EH (cell line): ENCODE measurements around the gene INSRR.

Source experiments
- DNase-seq: peaks from one replicate; pipeline ENCODE4 v3.0.0-alpha.2; 2015; ENCODE audit warnings: low read depth

The INSRR gene

GRCh38 chr1:156826630-156827029 lies 32.3 kb downstream of the INSRR start:
- no peak for DNase-seq

- peak; percentile 30 for DNase-seq
Measured at GRCh38 chr1:156823210-156823790, 35.6 kb downstream of the INSRR start.

GRCh38 chr1:156822680-156823079 lies 36.2 kb downstream of the INSRR start:
- DNase-seq, result no peak

GRCh38 chr1:156821801-156822200 lies 37.1 kb downstream of the INSRR start:
- DNase-seq, result peak; percentile 78

- peak; percentile 42 for DNase-seq
Measured at GRCh38 chr1:156816561-156817328, 42.2 kb downstream of the INSRR start, which contains the start of gene SH2D2A. SH2D2A (minus strand) TSS chr1:156816848; CDS start chr1:156816708, 140 bp downstream.

GRCh38 chr1:156815961-156816422 lies 42.9 kb downstream of the INSRR start:
- DNase-seq, result no peak

GRCh38 chr1:156815307-156815826 lies 43.5 kb downstream of the INSRR start:
- peak; percentile 89 for DNase-seq

- DNase-seq, result no peak
Measured at GRCh38 chr1:156814571-156815260, 44.2 kb downstream of the INSRR start.

- peak; percentile 61 for DNase-seq
Measured at GRCh38 chr1:156813750-156814570, 45.0 kb downstream of the INSRR start.

GRCh38 chr1:156813298-156813697 lies 45.6 kb downstream of the INSRR start:
- DNase-seq, result no peak

- no peak for DNase-seq
Measured at GRCh38 chr1:156812293-156812990, 46.5 kb downstream of the INSRR start.

- DNase-seq, result no peak
Measured at GRCh38 chr1:156811168-156811567, 47.7 kb downstream of the INSRR start.

GRCh38 chr1:156809711-156810366 lies 49.1 kb downstream of the INSRR start:
- DNase-seq, result no peak

- DNase-seq, result no peak
Measured at GRCh38 chr1:156809281-156809680, 49.6 kb downstream of the INSRR start.

GRCh38 chr1:156808186-156809030 lies 50.5 kb downstream of the INSRR start:
- no peak for DNase-seq

GRCh38 chr1:156807627-156808026 lies 51.3 kb downstream of the INSRR start:
- DNase-seq, result no peak

- DNase-seq, result no peak
Measured at GRCh38 chr1:156806512-156807440, 52.1 kb downstream of the INSRR start.

- DNase-seq, result peak; percentile 89
Measured at GRCh38 chr1:156805766-156806511, 53.0 kb downstream of the INSRR start.
